Endodermal cell (in vitro differentiated cells): Measurements from ENCODE around the gene SIAH3. TPM values are rescaled to one million over a fixed set of nuclear protein-coding genes. Genes with fewer than 3 reads are reported as not detected.

ENCODE experiments used
- DNase-seq: peaks from one replicate; pipeline ENCODE4 v3.0.0-alpha.2; 2017
- H3K27ac ChIP-seq: 2 replicates; pipeline ENCODE4 v1.5.1; 2013; ENCODE audit warnings: mild to moderate bottlenecking, low read depth, low read length, moderate library complexity
- H3K27me3 ChIP-seq: 2 replicates; pipeline ENCODE4 v1.6.1; 2013; ENCODE audit warnings: mild to moderate bottlenecking, low read length, moderate library complexity; ENCODE audit not compliant: insufficient read depth, control insufficient read depth, poor library complexity, severe bottlenecking
- H3K36me3 ChIP-seq: 2 replicates; pipeline ENCODE4 v1.7.0; 2013; ENCODE audit warnings: mild to moderate bottlenecking, low read length, moderate library complexity; ENCODE audit not compliant: control insufficient read depth, insufficient read depth
- H3K4me1 ChIP-seq: one replicate; pipeline ENCODE4 v1.7.0; 2013; ENCODE audit warnings: low read length; ENCODE audit not compliant: control insufficient read depth, insufficient read depth
- H3K4me3 ChIP-seq: 2 replicates; pipeline ENCODE4 v1.5.1; 2013; ENCODE audit warnings: mild to moderate bottlenecking, low read length, moderate library complexity
- H3K9ac ChIP-seq: 2 replicates; pipeline ENCODE4 v1.6.1; 2013; ENCODE audit warnings: mild to moderate bottlenecking, low read length, moderate library complexity; ENCODE audit not compliant: poor library complexity, severe bottlenecking; ENCODE audit errors: extremely low read depth
- H3K9me3 ChIP-seq: 2 replicates; pipeline ENCODE4 v1.6.1; 2013; ENCODE audit warnings: mild to moderate bottlenecking, low read length, moderate library complexity; ENCODE audit not compliant: control insufficient read depth
- H3K27ac Mint-ChIP-seq: 2 replicates; pipeline ENCODE4 v1.8.0; 2020; ENCODE audit warnings: mixed read lengths
- H3K27me3 Mint-ChIP-seq: 2 replicates; pipeline ENCODE4 v1.8.0; 2021; ENCODE audit warnings: mild to moderate bottlenecking, mixed read lengths; ENCODE audit not compliant: insufficient read depth
- H3K36me3 Mint-ChIP-seq: 2 replicates; pipeline ENCODE4 v1.8.0; 2020; ENCODE audit warnings: low read depth, mixed read lengths
- H3K4me1 Mint-ChIP-seq: 2 replicates; pipeline ENCODE4 v1.8.0; 2020; ENCODE audit warnings: mixed read lengths
- H3K4me3 Mint-ChIP-seq: 2 replicates; pipeline ENCODE4 v1.8.0; 2020; ENCODE audit warnings: mild to moderate bottlenecking, moderate library complexity, mixed read lengths
- H3K9me3 Mint-ChIP-seq: 2 replicates; pipeline ENCODE4 v1.8.0; 2020; ENCODE audit warnings: mild to moderate bottlenecking, mixed read lengths
- CTCF ChIP-seq: fragments of 200-600 bp; sonication (generic); conservative IDR thresholded peaks from 2 replicates; pipeline ENCODE4 v1.5.0; 2021; ENCODE audit warnings: antibody characterized with exemption, mild to moderate bottlenecking
- WGBS, 2 experiments: methylation state at CpG; one replicate each; pipeline versions ENCODE4 v1.1.5 to v1.1.7; 2013; ENCODE audit warnings: missing lambda C conversion rate in 2 of 2, mixed read lengths in 1 of 2; ENCODE audit not compliant: insufficient coverage in 1 of 2, insufficient read length in 1 of 2; 5-methylcytosine and 5-hydroxymethylcytosine counted together
- total RNA-seq, 2 donors: library from RNA; stranded (reverse); fragmentation: NEBNext Ultra II Directional in 1 of 2; extraction: Animal tissue kit (Norgen Biotek cat#: 25700) in 1 of 2; gene quantifications; 2 replicates in 1 of 2; 3 replicates in 1 of 2; pipeline ENCODE4 v1.2.1, GENCODE V29; 2021

The SIAH3 gene
- total RNA-seq, 2 donors from 2014 or later: not detected

DNA sequence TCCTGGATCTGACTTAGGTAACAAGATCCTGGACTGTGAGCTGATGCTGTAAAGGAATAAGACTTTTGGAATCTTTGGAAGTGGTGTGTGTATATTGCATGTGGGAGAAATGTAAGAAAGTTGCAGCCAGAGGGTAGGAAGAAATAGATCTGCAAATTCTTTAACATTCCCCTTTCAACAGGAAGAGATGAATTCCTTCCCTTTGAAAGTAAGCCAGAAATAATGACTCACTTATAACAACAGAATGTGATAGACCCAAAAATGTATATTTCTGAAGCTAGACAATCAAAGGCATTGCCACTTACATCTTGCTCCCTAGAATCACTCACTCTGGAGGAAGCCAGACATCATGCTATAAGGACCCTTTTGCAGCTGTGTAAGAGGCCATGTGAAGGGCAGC lies 9.8 kb upstream of the SIAH3 start:
- H3K27ac Mint-ChIP-seq: no peak overlapping the region
- H3K27me3 Mint-ChIP-seq: peaks cover 3% of the 10 kb centered on the region
- H3K4me1 Mint-ChIP-seq: peaks cover 3% of the 10 kb centered on the region

DNA sequence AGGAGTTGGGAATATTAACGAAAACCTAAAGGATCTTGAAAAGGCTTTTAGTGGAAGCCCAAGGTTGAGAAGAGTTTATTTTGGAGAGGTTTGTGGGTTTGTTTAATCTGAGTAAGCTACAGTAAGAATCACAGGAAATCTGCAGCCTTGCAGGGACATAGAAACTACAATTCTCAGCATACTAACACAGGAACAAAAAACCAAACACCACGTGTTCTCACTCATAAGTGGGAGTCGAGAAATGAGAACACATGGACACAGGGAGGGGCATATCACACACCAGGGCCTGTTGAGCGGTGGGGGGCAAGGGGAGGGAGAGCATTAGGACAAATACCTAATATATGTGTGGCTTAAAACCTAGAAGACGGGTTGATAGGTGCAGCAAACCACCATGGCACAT lies 8.7 kb upstream of the SIAH3 start:
- 80 to 89% methylated on average over 1 to 5 of the region's 5 CpGs for WGBS, 2 experiments

More for the DNA sequence above, 9.8 kb upstream of the SIAH3 start:
- Mint-ChIP-seq H3K36me3 (no peaks in the 10 kb centered on the region), H3K4me3 (no peak overlapping the region), H3K9me3 (no peaks in the 10 kb centered on the region)
- no peaks in the 10 kb centered on the region for H3K9me3 ChIP-seq
- no peaks in the 10 kb centered on the region for H3K36me3 ChIP-seq
- no peak overlapping the region for H3K4me3 ChIP-seq
- TF ChIP-seq CTCF: no peak
- H3K9ac ChIP-seq: no peak overlapping the region
- no peak for DNase-seq
- no peaks in the 10 kb centered on the region for H3K27me3 ChIP-seq
- no peaks in the 10 kb centered on the region for H3K4me1 ChIP-seq
- H3K27ac ChIP-seq: no peak overlapping the region

GRCh38 chr13:45859705-45860104 lies 8.2 kb upstream of the SIAH3 start:
- Histone ChIP-seq H3K4me1 (no peaks in the 10 kb centered on the region), H3K9ac (no peak overlapping the region), H3K36me3 (no peaks in the 10 kb centered on the region), H3K27me3 (no peaks in the 10 kb centered on the region), H3K4me3 (no peak overlapping the region), H3K27ac (peak overlapping the region; percentile 33), H3K9me3 (peaks cover 1% of the 10 kb centered on the region)
- WGBS, 2 experiments: 50 to 69% methylated on average over 2 of the region's 2 CpGs
- TF ChIP-seq CTCF: no peak
- H3K4me3 Mint-ChIP-seq: no peak overlapping the region
- peaks cover 3% of the 10 kb centered on the region for H3K9me3 Mint-ChIP-seq
- H3K27me3 Mint-ChIP-seq: peaks cover 3% of the 10 kb centered on the region
- H3K27ac Mint-ChIP-seq: no peak overlapping the region
- peak; percentile 60 for DNase-seq
- peaks cover 3% of the 10 kb centered on the region for H3K4me1 Mint-ChIP-seq
- H3K36me3 Mint-ChIP-seq: no peaks in the 10 kb centered on the region

More for the DNA sequence above, 8.7 kb upstream of the SIAH3 start:
- Histone ChIP-seq H3K27ac (no peak overlapping the region), H3K4me1 (no peaks in the 10 kb centered on the region), H3K27me3 (no peaks in the 10 kb centered on the region), H3K9me3 (no peaks in the 10 kb centered on the region), H3K9ac (no peak overlapping the region), H3K4me3 (no peak overlapping the region), H3K36me3 (no peaks in the 10 kb centered on the region)
- Mint-ChIP-seq H3K27ac (no peak overlapping the region), H3K4me3 (no peak overlapping the region), H3K27me3 (peaks cover 3% of the 10 kb centered on the region), H3K4me1 (peaks cover 3% of the 10 kb centered on the region), H3K9me3 (no peaks in the 10 kb centered on the region), H3K36me3 (no peaks in the 10 kb centered on the region)
- no peak for DNase-seq
- no peak for TF ChIP-seq CTCF
